PFSK-1 (cell line): ENCODE data around the gene TBCE.

ENCODE experiments used
- FOXP2 ChIP-seq: optimal IDR thresholded peaks from 2 replicates; pipeline ENCODE3; 2011; ENCODE audit warnings: borderline replicate concordance, control low read depth, inconsistent platforms; ENCODE audit not compliant: insufficient read depth; ENCODE audit errors: extremely low read length, extremely low read depth
- POLR2AphosphoS5 ChIP-seq: IDR thresholded peaks from 2 replicates; pipeline ENCODE4 v1.6.1; 2012; ENCODE audit warnings: low read depth, mild to moderate bottlenecking, control low read depth, low read length, moderate library complexity
- SIN3A ChIP-seq: IDR thresholded peaks from 2 replicates; pipeline ENCODE4 v1.6.1; 2012; ENCODE audit warnings: mild to moderate bottlenecking, low read length, moderate library complexity, borderline replicate concordance; ENCODE audit not compliant: insufficient read depth
- TAF1 ChIP-seq: IDR thresholded peaks from 2 replicates; pipeline ENCODE4 v1.6.1; 2012; ENCODE audit warnings: low read length, control low read depth, borderline replicate concordance; ENCODE audit not compliant: insufficient read depth
- TF ChIP-seq, protein P1 (sequence below), 2 experiments: IDR thresholded peaks; 2 replicates each; pipeline versions ENCODE4 v1.6.1 to v1.8.0; 2011 to 2012; ENCODE audit warnings: low read depth in 2 of 2, low read length in 2 of 2, control low read depth in 1 of 2, inconsistent platforms in 1 of 2, mild to moderate bottlenecking in 1 of 2, moderate library complexity in 1 of 2; ENCODE audit not compliant: insufficient read depth in 1 of 2

The TBCE gene

DNA sequence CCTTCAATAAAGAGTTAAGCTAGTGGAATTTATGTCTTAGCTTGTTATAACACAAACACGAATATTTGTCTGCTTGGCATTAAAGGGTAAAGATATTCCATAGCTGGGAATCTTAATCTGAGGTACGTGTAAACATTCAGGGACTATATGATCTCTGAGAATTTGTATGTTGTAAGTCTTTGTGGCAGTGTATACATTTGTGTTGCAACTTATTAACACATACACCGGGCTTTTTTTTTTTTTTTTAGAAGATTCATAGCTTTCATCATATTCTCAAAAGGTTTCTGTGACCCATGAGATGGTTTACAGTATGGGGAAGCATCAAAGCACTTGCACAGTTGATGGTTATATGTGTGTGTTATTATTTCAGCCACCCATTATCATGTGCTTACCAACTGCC, 35.8 kb upstream of the TBCE start:
- TF ChIP-seq, protein P1, sequence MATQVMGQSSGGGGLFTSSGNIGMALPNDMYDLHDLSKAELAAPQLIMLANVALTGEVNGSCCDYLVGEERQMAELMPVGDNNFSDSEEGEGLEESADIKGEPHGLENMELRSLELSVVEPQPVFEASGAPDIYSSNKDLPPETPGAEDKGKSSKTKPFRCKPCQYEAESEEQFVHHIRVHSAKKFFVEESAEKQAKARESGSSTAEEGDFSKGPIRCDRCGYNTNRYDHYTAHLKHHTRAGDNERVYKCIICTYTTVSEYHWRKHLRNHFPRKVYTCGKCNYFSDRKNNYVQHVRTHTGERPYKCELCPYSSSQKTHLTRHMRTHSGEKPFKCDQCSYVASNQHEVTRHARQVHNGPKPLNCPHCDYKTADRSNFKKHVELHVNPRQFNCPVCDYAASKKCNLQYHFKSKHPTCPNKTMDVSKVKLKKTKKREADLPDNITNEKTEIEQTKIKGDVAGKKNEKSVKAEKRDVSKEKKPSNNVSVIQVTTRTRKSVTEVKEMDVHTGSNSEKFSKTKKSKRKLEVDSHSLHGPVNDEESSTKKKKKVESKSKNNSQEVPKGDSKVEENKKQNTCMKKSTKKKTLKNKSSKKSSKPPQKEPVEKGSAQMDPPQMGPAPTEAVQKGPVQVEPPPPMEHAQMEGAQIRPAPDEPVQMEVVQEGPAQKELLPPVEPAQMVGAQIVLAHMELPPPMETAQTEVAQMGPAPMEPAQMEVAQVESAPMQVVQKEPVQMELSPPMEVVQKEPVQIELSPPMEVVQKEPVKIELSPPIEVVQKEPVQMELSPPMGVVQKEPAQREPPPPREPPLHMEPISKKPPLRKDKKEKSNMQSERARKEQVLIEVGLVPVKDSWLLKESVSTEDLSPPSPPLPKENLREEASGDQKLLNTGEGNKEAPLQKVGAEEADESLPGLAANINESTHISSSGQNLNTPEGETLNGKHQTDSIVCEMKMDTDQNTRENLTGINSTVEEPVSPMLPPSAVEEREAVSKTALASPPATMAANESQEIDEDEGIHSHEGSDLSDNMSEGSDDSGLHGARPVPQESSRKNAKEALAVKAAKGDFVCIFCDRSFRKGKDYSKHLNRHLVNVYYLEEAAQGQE (IDR thresholded peaks at IDR 0.05; ENCODE audit: insufficient read depth in 1 of 2, low read depth in 2 of 2, low read length in 2 of 2) = no peak
- TF ChIP-seq TAF1 (no peak), POLR2AphosphoS5 (no peak), FOXP2 (no peak), SIN3A (no peak)

- TF ChIP-seq FOXP2 (no peak), TAF1 (no peak), SIN3A (no peak), POLR2AphosphoS5 (no peak)
- TF ChIP-seq, protein P1 (IDR thresholded peaks at IDR 0.05; ENCODE audit: insufficient read depth in 1 of 2, low read depth in 2 of 2, low read length in 2 of 2) = no peak
Observed at GRCh38 chr1:235336903-235337302, 30.3 kb upstream of the TBCE start.

DNA sequence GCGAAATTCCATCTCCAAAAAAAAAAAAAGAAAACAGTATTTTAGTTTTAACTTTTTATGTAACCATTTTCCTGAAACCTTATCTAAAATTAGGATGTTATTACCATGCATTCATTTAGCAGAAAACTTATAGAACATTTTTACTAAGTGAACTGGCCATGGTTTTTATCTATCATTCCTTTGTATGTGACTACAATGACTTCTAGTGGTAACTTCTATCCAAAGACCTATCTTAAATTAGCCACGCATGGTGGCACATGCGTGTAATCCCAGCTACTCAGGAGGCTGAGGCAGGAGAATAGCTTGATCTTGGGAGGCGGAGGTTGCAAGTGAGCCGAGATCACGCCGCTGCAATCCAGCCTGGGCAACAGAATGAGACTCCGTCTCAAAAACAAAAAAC, 27.5 kb upstream of the TBCE start:
- TF ChIP-seq, protein P1 (IDR thresholded peaks at IDR 0.05; ENCODE audit: insufficient read depth in 1 of 2, low read depth in 2 of 2, low read length in 2 of 2) = no peak
- TF ChIP-seq FOXP2 = no peak
- no peak for TF ChIP-seq SIN3A
- TF ChIP-seq POLR2AphosphoS5 = no peak
- no peak for TF ChIP-seq TAF1

- TF ChIP-seq TAF1 = no peak
- TF ChIP-seq, protein P1 (IDR thresholded peaks at IDR 0.05; ENCODE audit: insufficient read depth in 1 of 2, low read depth in 2 of 2, low read length in 2 of 2) = no peak
- no peak for TF ChIP-seq FOXP2
Observed at GRCh38 chr1:235341334-235341733, 25.9 kb upstream of the TBCE start.

DNA sequence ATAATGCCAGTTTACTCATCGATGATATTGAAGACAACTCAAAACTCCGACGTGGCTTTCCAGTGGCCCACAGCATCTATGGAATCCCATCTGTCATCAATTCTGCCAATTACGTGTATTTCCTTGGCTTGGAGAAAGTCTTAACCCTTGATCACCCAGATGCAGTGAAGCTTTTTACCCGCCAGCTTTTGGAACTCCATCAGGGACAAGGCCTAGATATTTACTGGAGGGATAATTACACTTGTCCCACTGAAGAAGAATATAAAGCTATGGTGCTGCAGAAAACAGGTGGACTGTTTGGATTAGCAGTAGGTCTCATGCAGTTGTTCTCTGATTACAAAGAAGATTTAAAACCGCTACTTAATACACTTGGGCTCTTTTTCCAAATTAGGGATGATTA, 25.2 kb upstream of the TBCE start:
- TF ChIP-seq, protein P1 (IDR thresholded peaks at IDR 0.05; ENCODE audit: insufficient read depth in 1 of 2, low read depth in 2 of 2, low read length in 2 of 2) = no peak
- TF ChIP-seq POLR2AphosphoS5 (no peak), FOXP2 (no peak), TAF1 (no peak), SIN3A (no peak)
